PC-9 (cell line): ENCODE data around the gene GARNL3. TPM values are rescaled to one million over a fixed set of nuclear protein-coding genes. Genes with fewer than 3 reads are reported as not detected.

Experiments
- BruUV-seq: library from RNA; stranded (reverse); fragments of 400-500 nt; replicated peaks from 2 replicates; lab custom pipeline; 2021; lab: Mats Ljungman, UMichigan
- CTCF ChIA-PET: fragments of 300-600 bp; sonication (Branson Sonifier 250); formaldehyde crosslinking; loops from one replicate; lab custom pipeline; 2022; ENCODE audit warnings: antibody characterized with exemption; lab: Charles Lee
- POLR2A ChIA-PET: fragments of 300-600 bp; sonication (Branson Sonifier 250); formaldehyde crosslinking; loops from one replicate; lab custom pipeline; 2022; ENCODE audit warnings: antibody characterized with exemption; ENCODE audit not compliant: unreplicated experiment; lab: Charles Lee
- DNase-seq, 2 experiments: peaks; one replicate each; pipeline versions ENCODE4 v3.0.0 to v3.0.0-alpha.2; 2015 to 2022; ENCODE audit warnings: mixed read lengths in 1 of 2
- H2AFZ ChIP-seq: fragments of 200-600 bp; sonication (generic); 2 replicates; pipeline ENCODE4 v1.8.1; 2017; ENCODE audit warnings: antibody characterized with exemption
- H3F3A ChIP-seq: fragments of 200-600 bp; sonication (generic); 2 replicates; pipeline ENCODE4 v1.8.1; 2017; ENCODE audit warnings: antibody characterized with exemption, mild to moderate bottlenecking, low read depth; ENCODE audit not compliant: insufficient read depth
- H3K27ac ChIP-seq: fragments of 200-600 bp; sonication (generic); 2 replicates; pipeline ENCODE4 v1.6.1; 2016; ENCODE audit warnings: mixed run types
- H3K27me3 ChIP-seq: fragments of 200-600 bp; sonication (generic); 2 replicates; pipeline ENCODE4 v1.6.1; 2016; ENCODE audit warnings: low read depth, mixed run types; ENCODE audit not compliant: insufficient read depth
- H3K36me3 ChIP-seq: fragments of 200-600 bp; sonication (generic); 2 replicates; pipeline ENCODE4 v1.6.1; 2016; ENCODE audit warnings: low read depth, mixed run types
- H3K4me1 ChIP-seq: fragments of 200-600 bp; sonication (generic); replicated peaks from 2 replicates; pipeline ENCODE4 v1.6.1; 2016; ENCODE audit warnings: mixed run types; ENCODE audit not compliant: insufficient read depth
- H3K4me2 ChIP-seq: fragments of 200-600 bp; sonication (generic); 2 replicates; pipeline ENCODE4 v1.6.1; 2017; ENCODE audit warnings: mixed run types
- H3K4me3 ChIP-seq: fragments of 200-600 bp; sonication (generic); 2 replicates; pipeline ENCODE4 v1.6.1; 2016; ENCODE audit warnings: mixed run types
- H3K79me2 ChIP-seq: fragments of 200-600 bp; sonication (generic); 2 replicates; pipeline ENCODE4 v1.6.1; 2017; ENCODE audit warnings: low read depth, mixed run types
- H3K9me2 ChIP-seq: fragments of 200-600 bp; sonication (generic); 2 replicates; pipeline ENCODE4 v1.8.1; 2017; ENCODE audit warnings: mild to moderate bottlenecking; ENCODE audit not compliant: insufficient read depth
- H3K9me3 ChIP-seq: fragments of 200-600 bp; sonication (generic); 2 replicates; pipeline ENCODE4 v1.8.1; 2016; ENCODE audit warnings: low read depth; ENCODE audit not compliant: insufficient read depth
- H4K20me1 ChIP-seq: fragments of 200-600 bp; sonication (generic); 2 replicates; pipeline ENCODE4 v1.8.1; 2017; ENCODE audit not compliant: insufficient read depth
- CTCF ChIP-seq: fragments of 200-600 bp; sonication (generic); conservative IDR thresholded peaks from 2 replicates; pipeline ENCODE4 v1.6.1; 2017; ENCODE audit warnings: mixed run types, antibody characterized with exemption, mild to moderate bottlenecking, moderate library complexity
- EZH2 ChIP-seq: fragments of 200-600 bp; sonication (generic); IDR thresholded peaks from 2 replicates; pipeline ENCODE4 v1.8.0; 2017; ENCODE audit warnings: antibody characterized with exemption, low read depth
- intact Hi-C: fragments of 100-400 bp; cut with micrococcal nuclease; formaldehyde crosslinking; loops from one replicate; pipeline ENCODE4 v1.10.0; 2022; ENCODE audit not compliant: unreplicated experiment
- total RNA-seq: library from RNA; stranded (reverse); gene quantifications from 2 replicates; pipeline ENCODE4 v1.2.3, GENCODE V29; 2021

Gene GARNL3
- total RNA-seq, 1 experiment from 2014 or later: 10.8 TPM

GRCh38 chr9:127397646-127398274 lies 133.2 kb downstream of the GARNL3 start:
- Histone ChIP-seq H3K27ac (no peak overlapping the region), H3K4me1 (no peaks in the 10 kb centered on the region; the same call in 1 of the 2 replicates), H3K9me2 (no peaks in the 10 kb centered on the region), H3K79me2 (0 out of 2 replicates have a peak, but pooled peaks cover 6% of the 10 kb centered on the region), H3K4me2 (peak overlapping the region; percentile 93), H3K4me3 (peak overlapping the region; percentile 68), H3K27me3 (no peaks in the 10 kb centered on the region), H3K9me3 (no peaks in the 10 kb centered on the region), H3K36me3 (no peaks in the 10 kb centered on the region), H2AFZ (peak overlapping the region; percentile 86), H4K20me1 (0 out of 2 replicates have a peak, but pooled peaks cover 4% of the 10 kb centered on the region), H3F3A (0 out of 2 replicates have a peak, but pooled peaks cover 7% of the 10 kb centered on the region)
- DNase-seq: peak in 1 of 2 experiments; percentile 54
- CTCF ChIA-PET: interaction anchor here (0.7 to 2.1 kb wide), 7 partner anchors 10 to 637 kb away, joined by 3 to 12 read pairs (median 6); partner anchors contain the start of gene RALGPS1
- POLR2A ChIA-PET: interaction anchor here (0.6 to 0.7 kb wide), 2 partner anchors 57 to 795 kb away, joined by 3 read pairs; no protein-coding TSS in a partner anchor
- TF ChIP-seq CTCF: peak; percentile 61
- TF ChIP-seq EZH2: no peak
- intact Hi-C loops: loop anchor here (1.0 to 10.0 kb wide), 4 partner anchors 173 to 457 kb away; no protein-coding TSS in a partner anchor
- BruUV-seq: no TSS peak

- Histone ChIP-seq H3K79me2 (0 out of 2 replicates have a peak, but pooled peaks cover 6% of the 10 kb centered on the region), H3K27ac (no peak overlapping the region), H3K36me3 (no peaks in the 10 kb centered on the region), H3F3A (0 out of 2 replicates have a peak, but pooled peaks cover 4% of the 10 kb centered on the region), H3K9me3 (no peaks in the 10 kb centered on the region), H2AFZ (peak overlapping the region; percentile 86), H3K4me1 (no peaks in the 10 kb centered on the region; the same call in 1 of the 2 replicates), H3K9me2 (no peaks in the 10 kb centered on the region), H3K4me2 (peak overlapping the region; percentile 93), H3K4me3 (peak overlapping the region; percentile 68), H4K20me1 (0 out of 2 replicates have a peak, but pooled peaks cover 4% of the 10 kb centered on the region), H3K27me3 (no peaks in the 10 kb centered on the region)
- TF ChIP-seq EZH2 (no peak), CTCF (no peak; the same call in 1 of the 2 replicates)
- DNase-seq: no peak
- intact Hi-C loops: loop anchor here (2.0 to 10.0 kb wide), 2 partner anchors 177 to 457 kb away; no protein-coding TSS in a partner anchor
- ChIA-PET CTCF (interaction anchor here (2.1 kb wide), 1 partner anchor 184 kb away, joined by 11 read pairs; no protein-coding TSS in a partner anchor), POLR2A (no interaction called here)
- BruUV-seq: no TSS peak
Observed at GRCh38 chr9:127398275-127398647, 133.7 kb downstream of the GARNL3 start.

DNA sequence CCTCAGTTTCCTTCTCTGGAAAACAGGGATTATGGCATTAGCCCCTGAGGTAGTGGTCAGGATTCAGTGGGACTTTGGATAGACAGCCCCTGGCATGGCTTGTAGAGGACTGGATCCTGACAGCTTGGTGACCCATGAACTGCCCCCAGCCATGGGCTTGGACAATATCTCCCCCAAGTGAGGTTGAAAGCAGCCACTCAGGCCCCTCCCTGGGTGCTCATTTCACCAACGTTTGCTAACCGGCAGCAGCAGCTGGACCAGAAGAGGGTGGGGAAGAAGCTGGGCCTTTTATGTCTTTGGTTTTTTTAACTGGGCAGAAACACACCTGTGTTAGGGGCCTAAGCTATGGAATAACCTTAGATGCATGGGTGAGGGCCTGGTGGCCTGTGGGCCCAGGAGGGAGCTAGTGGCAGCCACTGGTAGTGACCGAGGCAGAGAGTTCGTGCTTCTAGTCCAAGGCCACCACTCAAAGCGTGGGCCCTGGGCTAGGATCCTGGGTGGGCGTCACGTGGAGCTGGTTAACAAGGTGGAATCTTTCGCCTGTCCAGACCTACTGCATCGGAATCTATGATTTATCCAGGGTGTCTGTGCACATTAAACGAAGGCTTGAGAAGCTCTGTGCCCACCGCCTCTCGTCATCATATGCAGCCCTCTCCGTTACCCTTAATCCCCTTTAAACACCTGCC lies 134.3 kb downstream of the GARNL3 start:
- Histone ChIP-seq H3K4me2 (peak overlapping the region; percentile 93), H2AFZ (no peak overlapping the region), H3F3A (no peaks in the 10 kb centered on the region), H4K20me1 (0 out of 2 replicates have a peak, but pooled peaks cover 4% of the 10 kb centered on the region), H3K4me3 (peak overlapping the region; percentile 68; the same call in 1 of the 2 replicates), H3K79me2 (0 out of 2 replicates have a peak, but pooled peaks cover 6% of the 10 kb centered on the region), H3K27ac (no peak overlapping the region), H3K36me3 (no peaks in the 10 kb centered on the region), H3K4me1 (no peaks in the 10 kb centered on the region; the same call in 1 of the 2 replicates), H3K27me3 (no peaks in the 10 kb centered on the region), H3K9me2 (no peaks in the 10 kb centered on the region), H3K9me3 (no peaks in the 10 kb centered on the region)
- BruUV-seq: no TSS peak
- intact Hi-C loops: loop anchor here (2.0 to 10.0 kb wide), 2 partner anchors 176 to 458 kb away; no protein-coding TSS in a partner anchor
- CTCF ChIA-PET: no interaction called here
- TF ChIP-seq EZH2 (no peak), CTCF (no peak)
- no peak for DNase-seq
- POLR2A ChIA-PET: interaction anchor here (0.6 kb wide), 1 partner anchor 9 kb away, joined by 3 read pairs; no protein-coding TSS in a partner anchor
